Body of pancreas (tissue), 4 donors: ENCODE measurements around the gene SERPINA1.

ENCODE experiments used
- CTCF ChIP-seq, 7 experiments: fragments of 450-650 bp in 4 of 7; fragments of 200-600 bp in 3 of 7; sonication (generic) in 3 of 7; IDR thresholded peaks; one replicate each; pipeline ENCODE4 v1.5.1; 2016 to 2019; ENCODE audit warnings: antibody characterized with exemption in 7 of 7
- POLR2A ChIP-seq, 3 donors: fragments of 450-650 bp; IDR thresholded peaks; one replicate each; pipeline ENCODE4 v1.6.1; 2016; ENCODE audit warnings: antibody characterized with exemption in 3 of 3, mild to moderate bottlenecking in 2 of 3

- TF ChIP-seq CTCF (IDR thresholded peaks at IDR 0.05) (no peak), POLR2A (IDR thresholded peaks at IDR 0.05) (no peak)
These were observed 7.6 kb upstream of the SERPINA1 start for GRCh38 chr14:94395888-94396574.
